Measurements from ENCODE around the gene ASF1B. TPM values are rescaled to one million over a fixed set of nuclear protein-coding genes. Genes with fewer than 3 reads are reported as not detected.

Gene ASF1B
- total and polyA plus RNA-seq, 2 donors (not counting 1 experiment from before 2014, with no cell fraction given) = 1.9 to 2.5 TPM

- 89% methylated on average over 10 of the region's 11 CpGs for WGBS (ENCODE audit: insufficient coverage)
These were observed 27.7 kb upstream of the ASF1B start for GRCh38 chr19:14164082-14164481.

GRCh38 chr19:14162871-14163297 is 26.5 kb upstream of the ASF1B start:
- ATAC-seq (ENCODE audit: low read depth) (no peak), DNase-seq (no peak)
- no peak for TF ChIP-seq EZH2 (IDR thresholded peaks at IDR 0.05; ENCODE audit: borderline replicate concordance, insufficient read depth, low read depth, low read length, poor library complexity, severe bottlenecking)
- TF ChIP-seq, protein P1, sequence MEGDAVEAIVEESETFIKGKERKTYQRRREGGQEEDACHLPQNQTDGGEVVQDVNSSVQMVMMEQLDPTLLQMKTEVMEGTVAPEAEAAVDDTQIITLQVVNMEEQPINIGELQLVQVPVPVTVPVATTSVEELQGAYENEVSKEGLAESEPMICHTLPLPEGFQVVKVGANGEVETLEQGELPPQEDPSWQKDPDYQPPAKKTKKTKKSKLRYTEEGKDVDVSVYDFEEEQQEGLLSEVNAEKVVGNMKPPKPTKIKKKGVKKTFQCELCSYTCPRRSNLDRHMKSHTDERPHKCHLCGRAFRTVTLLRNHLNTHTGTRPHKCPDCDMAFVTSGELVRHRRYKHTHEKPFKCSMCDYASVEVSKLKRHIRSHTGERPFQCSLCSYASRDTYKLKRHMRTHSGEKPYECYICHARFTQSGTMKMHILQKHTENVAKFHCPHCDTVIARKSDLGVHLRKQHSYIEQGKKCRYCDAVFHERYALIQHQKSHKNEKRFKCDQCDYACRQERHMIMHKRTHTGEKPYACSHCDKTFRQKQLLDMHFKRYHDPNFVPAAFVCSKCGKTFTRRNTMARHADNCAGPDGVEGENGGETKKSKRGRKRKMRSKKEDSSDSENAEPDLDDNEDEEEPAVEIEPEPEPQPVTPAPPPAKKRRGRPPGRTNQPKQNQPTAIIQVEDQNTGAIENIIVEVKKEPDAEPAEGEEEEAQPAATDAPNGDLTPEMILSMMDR (IDR thresholded peaks at IDR 0.05) = no peak
- peaks cover 0 to 16% (median 0%) of the 10 kb centered on the region in 4 experiments for H3K27me3 ChIP-seq (replicated peaks in 1 of 4; ENCODE audit: control extremely low read depth in 1 of 4, control insufficient read depth in 3 of 4, insufficient read depth in 4 of 4, low read length in 3 of 4)
- H2AFZ ChIP-seq (ENCODE audit: insufficient read depth, low read depth, low read length, poor library complexity, severe bottlenecking) = no peak overlapping the region
- peaks cover 17% of the 10 kb centered on the region for H3K4me1 Mint-ChIP-seq
- intact Hi-C loops (cut with micrococcal nuclease) = no loop called here
- H3K36me3 ChIP-seq (replicated peaks in 1 of 2; ENCODE audit: control extremely low read depth in 1 of 2, control insufficient read depth in 1 of 2, extremely low read depth in 1 of 2, insufficient read depth in 2 of 2, low read length in 1 of 2) = no peaks in the 10 kb centered on the region
- WGBS (ENCODE audit: insufficient coverage) = 98% methylated on average over 38 of the region's 38 CpGs
- no peak overlapping the region for H3K4me3 ChIP-seq (ENCODE audit: control extremely low read depth in 1 of 5, extremely low read depth in 1 of 5, insufficient read depth in 1 of 5, low read depth in 2 of 5, low read length in 4 of 5)
- no peak overlapping the region for H3K4me2 ChIP-seq (replicated peaks; ENCODE audit: low read depth, low read length, poor library complexity, severe bottlenecking)
- no peak overlapping the region for H3K27ac Mint-ChIP-seq
- no peak overlapping the region for H3K4me3 Mint-ChIP-seq
- no peaks in the 10 kb centered on the region for H4K20me1 ChIP-seq (ENCODE audit: control insufficient read depth, insufficient read depth, low read length, poor library complexity, severe bottlenecking)
- H3K9ac ChIP-seq (ENCODE audit: low read length) = no peak overlapping the region
- ChIA-PET POLR2A (no interaction called here), CTCF (no interaction called here)
- H3K27ac ChIP-seq (ENCODE audit: low read length in 2 of 2) = no peak overlapping the region
- H3K9me3 Mint-ChIP-seq (ENCODE audit: insufficient read depth) = no peaks in the 10 kb centered on the region
- H3K79me2 ChIP-seq (ENCODE audit: control insufficient read depth, insufficient read depth, low read length) = no peaks in the 10 kb centered on the region
- H3K9me3 ChIP-seq (ENCODE audit: control extremely low read depth in 1 of 3, control insufficient read depth in 2 of 3, insufficient read depth in 1 of 3, low read length in 2 of 3) = no peaks in the 10 kb centered on the region
- H3K27me3 Mint-ChIP-seq = peaks cover 14% of the 10 kb centered on the region
- H3K4me1 ChIP-seq (ENCODE audit: control insufficient read depth in 2 of 2, insufficient read depth in 2 of 2, low read length in 2 of 2) = peaks cover 22 to 23% of the 10 kb centered on the region in 2 donors

More at GRCh38 chr19:14164082-14164481, 27.7 kb upstream of the ASF1B start:
- H4K20me1 ChIP-seq (ENCODE audit: control insufficient read depth, insufficient read depth, low read length, poor library complexity, severe bottlenecking) = no peaks in the 10 kb centered on the region
- ChIA-PET CTCF (no interaction called here), POLR2A (interaction anchor here (0.5 kb wide), 1 partner anchor 962 kb away, joined by 6 read pairs; no protein-coding TSS in a partner anchor)
- H3K4me1 ChIP-seq (ENCODE audit: control insufficient read depth in 2 of 2, insufficient read depth in 2 of 2, low read length in 2 of 2) = peaks cover 24 to 25% of the 10 kb centered on the region in 2 donors
- no peak overlapping the region for H3K9ac ChIP-seq (ENCODE audit: low read length)
- no peak overlapping the region for H2AFZ ChIP-seq (ENCODE audit: insufficient read depth, low read depth, low read length, poor library complexity, severe bottlenecking)
- H3K4me3 ChIP-seq (ENCODE audit: control extremely low read depth in 1 of 5, extremely low read depth in 1 of 5, insufficient read depth in 1 of 5, low read depth in 2 of 5, low read length in 4 of 5) = no peak overlapping the region
- no peaks in the 10 kb centered on the region for H3K9me3 Mint-ChIP-seq (ENCODE audit: insufficient read depth)
- H3K9me3 ChIP-seq (ENCODE audit: control extremely low read depth in 1 of 3, control insufficient read depth in 2 of 3, insufficient read depth in 1 of 3, low read length in 2 of 3) = no peaks in the 10 kb centered on the region
- H3K4me1 Mint-ChIP-seq = peaks cover 23% of the 10 kb centered on the region
- H3K4me2 ChIP-seq (replicated peaks; ENCODE audit: low read depth, low read length, poor library complexity, severe bottlenecking) = no peak overlapping the region
- H3K27me3 Mint-ChIP-seq = peaks cover 14% of the 10 kb centered on the region
- no peak overlapping the region for H3K27ac ChIP-seq (ENCODE audit: low read length in 2 of 2)
- no peak for TF ChIP-seq EZH2 (IDR thresholded peaks at IDR 0.05; ENCODE audit: borderline replicate concordance, insufficient read depth, low read depth, low read length, poor library complexity, severe bottlenecking)
- TF ChIP-seq, protein P1 (IDR thresholded peaks at IDR 0.05) = no peak
- H3K27ac Mint-ChIP-seq = no peak overlapping the region
- no peak for ATAC-seq (ENCODE audit: low read depth)
- DNase-seq = no peak
- H3K36me3 ChIP-seq (replicated peaks in 1 of 2; ENCODE audit: control extremely low read depth in 1 of 2, control insufficient read depth in 1 of 2, extremely low read depth in 1 of 2, insufficient read depth in 2 of 2, low read length in 1 of 2) = no peaks in the 10 kb centered on the region
- H3K27me3 ChIP-seq (replicated peaks in 1 of 4; ENCODE audit: control extremely low read depth in 1 of 4, control insufficient read depth in 3 of 4, insufficient read depth in 4 of 4, low read length in 3 of 4) = peaks cover 0 to 16% (median 0%) of the 10 kb centered on the region in 4 experiments
- no peak overlapping the region for H3K4me3 Mint-ChIP-seq
- intact Hi-C loops (cut with micrococcal nuclease) = no loop called here
- H3K79me2 ChIP-seq (ENCODE audit: control insufficient read depth, insufficient read depth, low read length) = no peaks in the 10 kb centered on the region
